NB4 (cell line): ENCODE measurements around the gene KLHL33.

Source experiments
- DNase-seq: peaks from one replicate; pipeline ENCODE4 v3.0.0; 2010; ENCODE audit warnings: low read depth
- H3K4me3 ChIP-seq: one replicate; pipeline ENCODE4 v1.5.1; 2011; ENCODE audit warnings: mild to moderate bottlenecking, low read depth, low read length, moderate library complexity
- CTCF ChIP-seq: IDR thresholded peaks from one replicate; pipeline ENCODE4 v1.5.1; 2012; ENCODE audit warnings: low read depth, low read length
- MAX ChIP-seq: IDR thresholded peaks from 2 replicates; pipeline ENCODE4 v1.6.1; 2011; ENCODE audit warnings: low read depth, low read length
- MYC ChIP-seq: IDR thresholded peaks from 2 replicates; pipeline ENCODE4 v1.6.1; 2011; ENCODE audit warnings: low read depth, low read length
- POLR2A ChIP-seq: IDR thresholded peaks from 2 replicates; pipeline ENCODE4 v1.6.1; 2011; ENCODE audit warnings: mild to moderate bottlenecking; ENCODE audit not compliant: insufficient read length; ENCODE audit errors: extremely low read depth

The KLHL33 gene

GRCh38 chr14:20381341-20381740 is 54.6 kb downstream of the KLHL33 start:
- no peak for DNase-seq
- TF ChIP-seq MYC (no peak), CTCF (no peak), MAX (no peak), POLR2A (no peak)
- no peak overlapping the region for H3K4me3 ChIP-seq

GRCh38 chr14:20380681-20381080 is 55.3 kb downstream of the KLHL33 start:
- H3K4me3 ChIP-seq: no peak overlapping the region
- TF ChIP-seq CTCF: no peak
- no peak for TF ChIP-seq POLR2A
- no peak for TF ChIP-seq MYC
- no peak for TF ChIP-seq MAX
- no peak for DNase-seq

GRCh38 chr14:20379743-20380142 is 56.2 kb downstream of the KLHL33 start:
- no peak overlapping the region for H3K4me3 ChIP-seq
- TF ChIP-seq MAX: no peak
- no peak for TF ChIP-seq MYC
- TF ChIP-seq POLR2A: no peak
- no peak for TF ChIP-seq CTCF
- no peak for DNase-seq

- no peak for DNase-seq
- H3K4me3 ChIP-seq: no peak overlapping the region
- TF ChIP-seq CTCF (no peak), MYC (no peak), POLR2A (no peak), MAX (no peak)
Observed at GRCh38 chr14:20377171-20377570, 58.8 kb downstream of the KLHL33 start.

GRCh38 chr14:20376071-20376588 is 59.8 kb downstream of the KLHL33 start:
- DNase-seq: no peak
- no peak overlapping the region for H3K4me3 ChIP-seq
- TF ChIP-seq CTCF (no peak), POLR2A (no peak), MAX (no peak), MYC (no peak)
